Loucy (cell line): ENCODE results near the gene FLT4.

Source experiments
- H2AFZ ChIP-seq: fragments of 200-600 bp; sonication (generic); 2 replicates; pipeline ENCODE4 v1.6.0; 2016; ENCODE audit warnings: antibody characterized with exemption, mild to moderate bottlenecking, low read length, moderate library complexity
- H3F3A ChIP-seq: fragments of 200-600 bp; 2 replicates; pipeline ENCODE4 v1.6.0; 2016; ENCODE audit warnings: antibody characterized with exemption, low read depth, mild to moderate bottlenecking
- H3K27me3 ChIP-seq: fragments of 200-600 bp; sonication (generic); 2 replicates; pipeline ENCODE4 v1.6.1; 2014; ENCODE audit warnings: low read length, mild to moderate bottlenecking; ENCODE audit not compliant: insufficient read depth, poor library complexity, severe bottlenecking
- H3K36me3 ChIP-seq: fragments of 200-600 bp; sonication (generic); 2 replicates; pipeline ENCODE4 v1.6.1; 2016; ENCODE audit warnings: low read length; ENCODE audit not compliant: insufficient read depth
- H3K4me1 ChIP-seq: fragments of 200-600 bp; sonication (generic); 2 replicates; pipeline ENCODE4 v1.5.1; 2014; ENCODE audit warnings: low read length, mild to moderate bottlenecking; ENCODE audit not compliant: insufficient read depth, poor library complexity, severe bottlenecking
- H3K4me2 ChIP-seq: fragments of 200-600 bp; sonication (generic); 2 replicates; pipeline ENCODE4 v1.6.0; 2014; ENCODE audit warnings: antibody characterized with exemption, low read length, low read depth, mild to moderate bottlenecking; ENCODE audit not compliant: poor library complexity, severe bottlenecking
- H3K4me3 ChIP-seq: fragments of 200-600 bp; sonication (generic); 2 replicates; pipeline ENCODE4 v1.5.1; 2014; ENCODE audit warnings: low read length, mild to moderate bottlenecking, mixed read lengths; ENCODE audit not compliant: poor library complexity, severe bottlenecking
- H3K79me2 ChIP-seq: fragments of 200-600 bp; sonication (generic); 2 replicates; pipeline ENCODE4 v1.6.1; 2014; ENCODE audit warnings: low read length; ENCODE audit not compliant: insufficient read depth
- H3K9ac ChIP-seq: fragments of 200-600 bp; sonication (generic); 2 replicates; pipeline ENCODE4 v1.6.0; 2014; ENCODE audit warnings: mild to moderate bottlenecking, low read depth, low read length, moderate library complexity; ENCODE audit not compliant: poor library complexity, severe bottlenecking
- H3K9me2 ChIP-seq: fragments of 200-600 bp; sonication (generic); replicated peaks from 2 replicates; pipeline ENCODE4 v1.6.1; 2016; ENCODE audit warnings: low read depth, low read length, mixed read lengths
- H3K9me3 ChIP-seq: fragments of 200-600 bp; sonication (generic); 2 replicates; pipeline ENCODE4 v1.6.1; 2014; ENCODE audit warnings: mild to moderate bottlenecking, antibody characterized with exemption, low read length, low read depth; ENCODE audit not compliant: insufficient read depth
- H4K20me1 ChIP-seq: fragments of 200-600 bp; sonication (generic); 2 replicates; pipeline ENCODE4 v1.6.0; 2014; ENCODE audit warnings: antibody characterized with exemption, low read length, mild to moderate bottlenecking; ENCODE audit not compliant: insufficient read depth, poor library complexity, severe bottlenecking
- CTCF ChIP-seq: fragments of 200-600 bp; sonication (generic); conservative IDR thresholded peaks from 2 replicates; pipeline ENCODE4 v1.5.1; 2014; ENCODE audit warnings: mild to moderate bottlenecking, antibody characterized with exemption, low read length
- EZH2phosphoT487 ChIP-seq: fragments of 200-600 bp; IDR thresholded peaks from 2 replicates; pipeline ENCODE4 v1.6.1; 2018; ENCODE audit warnings: antibody characterized with exemption, mild to moderate bottlenecking, moderate library complexity, borderline replicate concordance

The FLT4 gene

GRCh38 chr5:180670586-180671359, 21.4 kb upstream of the FLT4 start:
- no peak overlapping the region for H3K9ac ChIP-seq
- no peaks in the 10 kb centered on the region for H4K20me1 ChIP-seq
- H3K4me2 ChIP-seq = no peak overlapping the region
- no peaks in the 10 kb centered on the region for H3F3A ChIP-seq
- TF ChIP-seq EZH2phosphoT487 = no peak
- TF ChIP-seq CTCF = peak; percentile 67
- H3K4me3 ChIP-seq = no peak overlapping the region
- no peaks in the 10 kb centered on the region for H3K9me2 ChIP-seq
- no peaks in the 10 kb centered on the region for H3K27me3 ChIP-seq
- H3K79me2 ChIP-seq = no peaks in the 10 kb centered on the region
- no peaks in the 10 kb centered on the region for H3K9me3 ChIP-seq
- H3K4me1 ChIP-seq = no peaks in the 10 kb centered on the region
- H3K36me3 ChIP-seq = no peaks in the 10 kb centered on the region
- no peak overlapping the region for H2AFZ ChIP-seq

- Histone ChIP-seq H3K9me2 (no peaks in the 10 kb centered on the region), H3K9ac (no peak overlapping the region), H3F3A (no peaks in the 10 kb centered on the region), H3K4me2 (no peak overlapping the region), H3K9me3 (no peaks in the 10 kb centered on the region), H4K20me1 (no peaks in the 10 kb centered on the region), H3K4me1 (no peaks in the 10 kb centered on the region), H2AFZ (no peak overlapping the region; the same call in 1 of the 2 replicates), H3K36me3 (no peaks in the 10 kb centered on the region), H3K4me3 (no peak overlapping the region), H3K79me2 (no peaks in the 10 kb centered on the region), H3K27me3 (no peaks in the 10 kb centered on the region)
- TF ChIP-seq CTCF (no peak), EZH2phosphoT487 (no peak)
Observed at GRCh38 chr5:180670157-180670556, 20.8 kb upstream of the FLT4 start.

- Histone ChIP-seq H3K4me3 (no peak overlapping the region), H3K4me1 (no peaks in the 10 kb centered on the region), H3K9ac (no peak overlapping the region), H3K9me3 (no peaks in the 10 kb centered on the region), H3K27me3 (no peaks in the 10 kb centered on the region), H3K79me2 (no peaks in the 10 kb centered on the region), H3K9me2 (no peaks in the 10 kb centered on the region), H4K20me1 (no peaks in the 10 kb centered on the region), H3K36me3 (no peaks in the 10 kb centered on the region), H3K4me2 (no peak overlapping the region), H3F3A (no peaks in the 10 kb centered on the region), H2AFZ (no peak overlapping the region; the same call in 1 of the 2 replicates)
- TF ChIP-seq EZH2phosphoT487 = no peak
- TF ChIP-seq CTCF = no peak
Observed at GRCh38 chr5:180669661-180670060, 20.3 kb upstream of the FLT4 start.
